ENCODE measurements around the gene COA1. TPM values are rescaled to one million over a fixed set of nuclear protein-coding genes. Genes with fewer than 3 reads are reported as not detected.

Gene COA1
- total RNA-seq, 1 donor from 2014 or later: 50.0 TPM

DNA sequence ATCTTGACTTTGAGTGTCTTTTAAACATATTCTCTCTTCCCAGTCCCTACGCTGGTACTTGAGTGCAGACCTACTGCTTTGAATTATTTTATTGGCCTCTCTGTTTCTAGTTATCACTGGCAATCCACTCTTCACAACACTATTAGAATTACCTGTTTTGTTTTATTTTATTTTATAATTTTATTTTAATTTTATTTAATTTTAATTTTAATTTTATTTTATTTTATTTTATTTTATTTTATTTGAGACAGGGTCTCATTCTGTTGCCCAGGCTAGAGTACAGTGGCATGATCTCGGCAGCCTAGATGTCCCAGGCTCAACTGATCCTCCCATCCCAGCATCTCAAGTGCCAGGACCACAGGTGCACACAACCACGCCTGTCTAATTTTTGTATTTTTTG lies 139.6 kb downstream of the COA1 start:
- Histone ChIP-seq H3K36me3 (ENCODE audit: control insufficient read depth, insufficient read depth, low read length) (peaks cover 3% of the 10 kb centered on the region), H3K4me3 (ENCODE audit: low read depth, low read length) (no peak overlapping the region), H3K27me3 (ENCODE audit: control insufficient read depth, insufficient read depth, low read length) (no peaks in the 10 kb centered on the region)
- FAIRE-seq (no peak), DNase-seq (ENCODE audit: low read depth) (no peak)
- TF ChIP-seq, protein P1, sequence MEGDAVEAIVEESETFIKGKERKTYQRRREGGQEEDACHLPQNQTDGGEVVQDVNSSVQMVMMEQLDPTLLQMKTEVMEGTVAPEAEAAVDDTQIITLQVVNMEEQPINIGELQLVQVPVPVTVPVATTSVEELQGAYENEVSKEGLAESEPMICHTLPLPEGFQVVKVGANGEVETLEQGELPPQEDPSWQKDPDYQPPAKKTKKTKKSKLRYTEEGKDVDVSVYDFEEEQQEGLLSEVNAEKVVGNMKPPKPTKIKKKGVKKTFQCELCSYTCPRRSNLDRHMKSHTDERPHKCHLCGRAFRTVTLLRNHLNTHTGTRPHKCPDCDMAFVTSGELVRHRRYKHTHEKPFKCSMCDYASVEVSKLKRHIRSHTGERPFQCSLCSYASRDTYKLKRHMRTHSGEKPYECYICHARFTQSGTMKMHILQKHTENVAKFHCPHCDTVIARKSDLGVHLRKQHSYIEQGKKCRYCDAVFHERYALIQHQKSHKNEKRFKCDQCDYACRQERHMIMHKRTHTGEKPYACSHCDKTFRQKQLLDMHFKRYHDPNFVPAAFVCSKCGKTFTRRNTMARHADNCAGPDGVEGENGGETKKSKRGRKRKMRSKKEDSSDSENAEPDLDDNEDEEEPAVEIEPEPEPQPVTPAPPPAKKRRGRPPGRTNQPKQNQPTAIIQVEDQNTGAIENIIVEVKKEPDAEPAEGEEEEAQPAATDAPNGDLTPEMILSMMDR (IDR thresholded peaks at IDR 0.05; ENCODE audit: insufficient read depth, low read length, severe bottlenecking): no peak

Other genes with a start within 250 kb of the COA1 start
- gene STK17A, start 146.4 kb downstream of the COA1 start, total RNA-seq: 55.2 and 79.5 TPM in 2 replicates
- gene BLVRA, start 29.2 kb upstream of the COA1 start, total RNA-seq: 29.7 and 39.4 TPM in 2 replicates
- gene MRPS24, start 140.0 kb upstream of the COA1 start, total RNA-seq: 83.2 and 110 TPM in 2 replicates
- gene URGCP, start 177.1 kb upstream of the COA1 start, total RNA-seq: 31.1 and 31.3 TPM in 2 replicates
- gene UBE2D4, start 196.9 kb upstream of the COA1 start, total RNA-seq: 3.7 and 3.9 TPM in 2 replicates